ENCODE measurements around the gene ANTKMT. TPM values are rescaled to one million over a fixed set of nuclear protein-coding genes. Genes with fewer than 3 reads are reported as not detected.

Gene ANTKMT
- total and polyA plus RNA-seq, 4 donors: 14.0 to 29.7 (median 19.7) TPM

- no peak overlapping the region for H3K27ac ChIP-seq (ENCODE audit: low read depth in 1 of 2, low read length in 2 of 2)
- WGBS: 85% methylated on average over 22 of the region's 22 CpGs
- no peak for TF ChIP-seq GABPA (IDR thresholded peaks at IDR 0.05 in 1 of 2, conservative IDR thresholded peaks at IDR 0.05 in 1 of 2)
- TF ChIP-seq FOXA2 (IDR thresholded peaks at IDR 0.05): no peak
- no peak for TF ChIP-seq ATF3 (IDR thresholded peaks at IDR 0.05)
- no peak for TF ChIP-seq FOXA1 (IDR thresholded peaks at IDR 0.05)
- TF ChIP-seq, protein P1, sequence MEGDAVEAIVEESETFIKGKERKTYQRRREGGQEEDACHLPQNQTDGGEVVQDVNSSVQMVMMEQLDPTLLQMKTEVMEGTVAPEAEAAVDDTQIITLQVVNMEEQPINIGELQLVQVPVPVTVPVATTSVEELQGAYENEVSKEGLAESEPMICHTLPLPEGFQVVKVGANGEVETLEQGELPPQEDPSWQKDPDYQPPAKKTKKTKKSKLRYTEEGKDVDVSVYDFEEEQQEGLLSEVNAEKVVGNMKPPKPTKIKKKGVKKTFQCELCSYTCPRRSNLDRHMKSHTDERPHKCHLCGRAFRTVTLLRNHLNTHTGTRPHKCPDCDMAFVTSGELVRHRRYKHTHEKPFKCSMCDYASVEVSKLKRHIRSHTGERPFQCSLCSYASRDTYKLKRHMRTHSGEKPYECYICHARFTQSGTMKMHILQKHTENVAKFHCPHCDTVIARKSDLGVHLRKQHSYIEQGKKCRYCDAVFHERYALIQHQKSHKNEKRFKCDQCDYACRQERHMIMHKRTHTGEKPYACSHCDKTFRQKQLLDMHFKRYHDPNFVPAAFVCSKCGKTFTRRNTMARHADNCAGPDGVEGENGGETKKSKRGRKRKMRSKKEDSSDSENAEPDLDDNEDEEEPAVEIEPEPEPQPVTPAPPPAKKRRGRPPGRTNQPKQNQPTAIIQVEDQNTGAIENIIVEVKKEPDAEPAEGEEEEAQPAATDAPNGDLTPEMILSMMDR (IDR thresholded peaks at IDR 0.05; ENCODE audit: low read depth, low read length, missing input control): no peak
- TF ChIP-seq JUND (IDR thresholded peaks at IDR 0.05): no peak
- no peak for TF ChIP-seq RAD21 (IDR thresholded peaks at IDR 0.05)
- no peak for TF ChIP-seq REST (IDR thresholded peaks at IDR 0.05)
- TF ChIP-seq MAX (IDR thresholded peaks at IDR 0.05): no peak
- no peak for TF ChIP-seq YY1 (IDR thresholded peaks at IDR 0.05)
- TF ChIP-seq RXRA (IDR thresholded peaks at IDR 0.05): no peak
- TF ChIP-seq NR2F2 (IDR thresholded peaks at IDR 0.05): no peak
- TF ChIP-seq TAF1 (conservative IDR thresholded peaks at IDR 0.05): no peak
- no peak for TF ChIP-seq HNF4A (conservative IDR thresholded peaks at IDR 0.05)
- no peak for TF ChIP-seq ZBTB33 (IDR thresholded peaks at IDR 0.05)
- no peak for TF ChIP-seq EGR1 (IDR thresholded peaks at IDR 0.05; ENCODE audit: low read depth in 2 of 2)
- H3K9me3 ChIP-seq (ENCODE audit: control insufficient read depth in 4 of 4, low read length in 3 of 4): no peaks in the 10 kb centered on the region
- H3K9ac ChIP-seq (ENCODE audit: low read depth in 1 of 2, low read length in 2 of 2): no peak overlapping the region
- H3K4me1 ChIP-seq (ENCODE audit: control insufficient read depth in 4 of 4, insufficient read depth in 4 of 4, low read length in 3 of 4): peaks cover 5 to 27% (median 14%) of the 10 kb centered on the region in 4 donors
- no peak overlapping the region for H3K4me3 ChIP-seq (ENCODE audit: low read depth in 1 of 3, low read length in 3 of 3)
- DNase-seq (ENCODE audit: low spot score): no peak
- H3K36me3 ChIP-seq (ENCODE audit: control insufficient read depth in 4 of 4, insufficient read depth in 3 of 4, low read depth in 1 of 4, low read length in 3 of 4): peaks cover 5 to 37% (median 19%) of the 10 kb centered on the region in 4 donors
- H3K27me3 ChIP-seq (ENCODE audit: control insufficient read depth in 4 of 4, insufficient read depth in 4 of 4, low read length in 3 of 4): no peaks in the 10 kb centered on the region
Measured at GRCh38 chr16:674214-674881, 46.6 kb upstream of the ANTKMT start.

Measured in liver (tissue), 9 donors.